Measurements from ENCODE around the gene SOCS6. TPM values are rescaled to one million over a fixed set of nuclear protein-coding genes. Genes with fewer than 3 reads are reported as not detected.

The SOCS6 gene
- polyA plus RNA-seq, 1 of the 3 experiments (the other 2 are of a cell fraction), result 12.1 TPM

DNA sequence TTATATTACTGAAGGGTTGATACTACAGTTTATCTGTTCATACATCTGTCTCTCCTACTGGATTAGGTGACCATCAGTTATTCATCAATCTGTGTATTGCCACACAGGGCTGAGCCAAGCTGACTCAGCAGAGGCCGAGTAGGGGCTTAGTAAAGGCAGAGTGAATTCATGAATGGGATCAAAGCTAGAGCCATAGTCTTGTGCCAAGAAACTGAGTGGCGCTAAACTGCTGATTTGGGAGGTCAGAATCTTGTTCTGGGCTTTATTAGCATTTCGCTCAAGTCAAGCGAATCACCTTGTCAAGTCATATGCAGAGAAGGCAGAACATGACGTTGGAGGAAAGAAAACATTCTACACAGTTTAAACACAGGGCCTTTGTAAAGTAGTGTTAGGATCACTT lies 34.1 kb downstream of the SOCS6 start:
- Histone ChIP-seq H3K27me3 (ENCODE audit: insufficient read depth) (no peaks in the 10 kb centered on the region), H3F3A (replicated peaks; ENCODE audit: insufficient read depth) (no peaks in the 10 kb centered on the region), H3K4me1 (ENCODE audit: control insufficient read depth in 1 of 2, insufficient read depth in 2 of 2, low read depth in 1 of 2, low read length in 1 of 2) (no peaks in the 10 kb centered on the region), H3K9me3 (no peaks in the 10 kb centered on the region), H3K4me3 (ENCODE audit: low read depth in 2 of 2, low read length in 1 of 2) (no peak overlapping the region), H3K4me2 (no peak overlapping the region), H3K9ac (no peak overlapping the region), H3K79me2 (ENCODE audit: insufficient read depth) (peaks cover 98% of the 10 kb centered on the region), H3K36me3 (replicated peaks in 1 of 2; ENCODE audit: control insufficient read depth in 1 of 2, insufficient read depth in 2 of 2, low read length in 1 of 2) (peaks cover 29 to 38% of the 10 kb centered on the region in 2 experiments), H4K20me1 (ENCODE audit: insufficient read depth) (peaks cover 23% of the 10 kb centered on the region), H3K27ac (ENCODE audit: low read depth in 2 of 2, low read length in 1 of 2) (no peak overlapping the region), H3K9me2 (no peaks in the 10 kb centered on the region), H2AFZ (ENCODE audit: low read depth) (no peak overlapping the region)
- TF ChIP-seq EZH2phosphoT487 (IDR thresholded peaks at IDR 0.05; ENCODE audit: borderline replicate concordance, low read depth) (no peak), YY1 (IDR thresholded peaks at IDR 0.05; ENCODE audit: low read depth) (no peak), ELF1 (IDR thresholded peaks at IDR 0.05) (no peak), TEAD4 (IDR thresholded peaks at IDR 0.05; ENCODE audit: borderline replicate concordance, insufficient read depth) (no peak), RXRA (IDR thresholded peaks at IDR 0.05; ENCODE audit: borderline replicate concordance, low read depth) (no peak), FOSL2 (IDR thresholded peaks at IDR 0.05; ENCODE audit: borderline replicate concordance, low read depth) (no peak)
- TF ChIP-seq, protein P1, sequence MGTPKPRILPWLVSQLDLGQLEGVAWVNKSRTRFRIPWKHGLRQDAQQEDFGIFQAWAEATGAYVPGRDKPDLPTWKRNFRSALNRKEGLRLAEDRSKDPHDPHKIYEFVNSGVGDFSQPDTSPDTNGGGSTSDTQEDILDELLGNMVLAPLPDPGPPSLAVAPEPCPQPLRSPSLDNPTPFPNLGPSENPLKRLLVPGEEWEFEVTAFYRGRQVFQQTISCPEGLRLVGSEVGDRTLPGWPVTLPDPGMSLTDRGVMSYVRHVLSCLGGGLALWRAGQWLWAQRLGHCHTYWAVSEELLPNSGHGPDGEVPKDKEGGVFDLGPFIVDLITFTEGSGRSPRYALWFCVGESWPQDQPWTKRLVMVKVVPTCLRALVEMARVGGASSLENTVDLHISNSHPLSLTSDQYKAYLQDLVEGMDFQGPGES (IDR thresholded peaks at IDR 0.05; ENCODE audit: low read depth, low read length), result no peak
- TF ChIP-seq, protein P2, sequence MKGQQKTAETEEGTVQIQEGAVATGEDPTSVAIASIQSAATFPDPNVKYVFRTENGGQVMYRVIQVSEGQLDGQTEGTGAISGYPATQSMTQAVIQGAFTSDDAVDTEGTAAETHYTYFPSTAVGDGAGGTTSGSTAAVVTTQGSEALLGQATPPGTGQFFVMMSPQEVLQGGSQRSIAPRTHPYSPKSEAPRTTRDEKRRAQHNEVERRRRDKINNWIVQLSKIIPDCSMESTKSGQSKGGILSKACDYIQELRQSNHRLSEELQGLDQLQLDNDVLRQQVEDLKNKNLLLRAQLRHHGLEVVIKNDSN (IDR thresholded peaks at IDR 0.05; ENCODE audit: borderline replicate concordance, low read depth), result no peak
- ChIA-PET CTCF (interaction anchor here (1.8 kb wide), 1 partner anchor 128 kb away, joined by 3 read pairs; no protein-coding TSS in a partner anchor), POLR2A (no interaction called here)
- 83% methylated on average over 5 of the region's 5 CpGs for WGBS (ENCODE audit: low lambda C conversion rate)
- DNase-seq, result no peak

DNA sequence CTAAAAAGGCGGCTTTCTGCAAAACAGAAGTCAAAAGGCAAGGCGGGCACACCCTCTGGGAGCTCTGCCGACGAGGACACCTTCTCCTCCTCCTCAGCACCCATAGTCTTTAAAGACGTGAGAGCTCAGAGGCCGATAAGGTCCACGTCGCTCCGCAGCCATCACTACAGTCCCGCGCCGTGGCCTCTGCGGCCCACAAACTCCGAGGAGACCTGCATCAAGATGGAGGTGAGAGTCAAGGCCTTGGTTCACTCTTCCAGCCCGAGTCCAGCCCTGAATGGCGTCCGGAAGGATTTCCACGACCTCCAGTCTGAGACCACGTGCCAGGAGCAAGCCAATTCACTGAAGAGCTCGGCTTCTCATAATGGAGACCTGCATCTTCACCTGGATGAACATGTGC lies 36.1 kb downstream of the SOCS6 start:
- Histone ChIP-seq H3F3A (replicated peaks; ENCODE audit: insufficient read depth) (peaks cover 11% of the 10 kb centered on the region), H3K4me3 (ENCODE audit: low read depth in 2 of 2, low read length in 1 of 2) (no peak overlapping the region), H3K36me3 (replicated peaks in 1 of 2; ENCODE audit: control insufficient read depth in 1 of 2, insufficient read depth in 2 of 2, low read length in 1 of 2) (peaks cover 32 to 46% of the 10 kb centered on the region in 2 experiments), H3K9me2 (no peaks in the 10 kb centered on the region), H2AFZ (ENCODE audit: low read depth) (no peak overlapping the region), H4K20me1 (ENCODE audit: insufficient read depth) (peaks cover 20% of the 10 kb centered on the region), H3K4me2 (no peak overlapping the region), H3K27me3 (ENCODE audit: insufficient read depth) (no peaks in the 10 kb centered on the region), H3K4me1 (ENCODE audit: control insufficient read depth in 1 of 2, insufficient read depth in 2 of 2, low read depth in 1 of 2, low read length in 1 of 2) (peaks cover 0 to 16% of the 10 kb centered on the region in 2 experiments; a peak in 2 of 4 replicates), H3K9me3 (no peaks in the 10 kb centered on the region), H3K9ac (no peak overlapping the region), H3K79me2 (ENCODE audit: insufficient read depth) (peaks cover 98% of the 10 kb centered on the region), H3K27ac (ENCODE audit: low read depth in 2 of 2, low read length in 1 of 2) (no peak overlapping the region)
- ChIA-PET CTCF (no interaction called here), POLR2A (no interaction called here)
- TF ChIP-seq, protein P3, sequence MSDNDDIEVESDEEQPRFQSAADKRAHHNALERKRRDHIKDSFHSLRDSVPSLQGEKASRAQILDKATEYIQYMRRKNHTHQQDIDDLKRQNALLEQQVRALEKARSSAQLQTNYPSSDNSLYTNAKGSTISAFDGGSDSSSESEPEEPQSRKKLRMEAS (IDR thresholded peaks at IDR 0.05; ENCODE audit: low read depth), result no peak
- TF ChIP-seq POLR2AphosphoS5 (IDR thresholded peaks at IDR 0.05; ENCODE audit: low read depth, low read length), result no peak
- WGBS (ENCODE audit: low lambda C conversion rate), result 96% methylated on average over 12 of the region's 20 CpGs
- DNase-seq, result no peak
